Lower lobe of right lung (tissue), 2 donors: ENCODE data around the gene ANKRD49. TPM values are rescaled to one million over a fixed set of nuclear protein-coding genes. Genes with fewer than 3 reads are reported as not detected.

Experiments
- ATAC-seq, 2 donors: fragments of 200-7000 bp; cut with Tn5 transposase; one replicate each; pipeline ENCODE4 v1.9.1; 2020 to 2022; ENCODE audit warnings: mild to moderate bottlenecking in 2 of 2, moderate library complexity in 2 of 2
- DNase-seq: peaks from one replicate; pipeline ENCODE4 v3.0.0-alpha.2; 2020
- H3K27ac ChIP-seq: fragments of 200-600 bp; one replicate; pipeline ENCODE4 v1.8.0; 2022
- H3K27me3 ChIP-seq: fragments of 200-600 bp; one replicate; pipeline ENCODE4 v1.8.0; 2022; ENCODE audit warnings: low read depth
- H3K36me3 ChIP-seq: fragments of 200-600 bp; one replicate; pipeline ENCODE4 v1.8.0; 2022; ENCODE audit warnings: mild to moderate bottlenecking
- H3K4me1 ChIP-seq: fragments of 200-600 bp; one replicate; pipeline ENCODE4 v1.8.0; 2022
- H3K4me3 ChIP-seq: fragments of 200-600 bp; one replicate; pipeline ENCODE4 v1.8.0; 2022; ENCODE audit warnings: mild to moderate bottlenecking
- H3K9me3 ChIP-seq: fragments of 200-600 bp; one replicate; pipeline ENCODE4 v1.8.0; 2022
- CTCF ChIP-seq: fragments of 200-600 bp; IDR thresholded peaks from one replicate; pipeline ENCODE4 v1.8.0; 2022; ENCODE audit warnings: antibody characterized with exemption, mild to moderate bottlenecking
- intact Hi-C: fragments of 100-400 bp; cut with DNase I; formaldehyde crosslinking; loops from one replicate; pipeline ENCODE4 v1.11.0; 2022
- total RNA-seq: library from RNA; stranded (reverse); fragmentation: NEBNext Ultra II Directional; extraction: Animal tissue kit (Norgen Biotek cat#: 25700); gene quantifications from one replicate; pipeline ENCODE4 v1.2.1, GENCODE V29; 2021
- donor health status: DM: no; HTN: yes; CAD: no; lungs with severe emphysema.

The ANKRD49 gene
- total RNA-seq, 1 donor from 2014 or later = 14.7 TPM

GRCh38 chr11:94459576-94459975, 34.2 kb upstream of the ANKRD49 start:
- Histone ChIP-seq H3K4me3 (no peak overlapping the region), H3K4me1 (no peaks in the 10 kb centered on the region), H3K9me3 (no peaks in the 10 kb centered on the region), H3K27ac (no peak overlapping the region), H3K27me3 (no peaks in the 10 kb centered on the region), H3K36me3 (peaks cover 65% of the 10 kb centered on the region)
- DNase-seq = no peak
- no peak for ATAC-seq
- no peak for TF ChIP-seq CTCF
- intact Hi-C loops = no loop called here

GRCh38 chr11:94469416-94469815, 24.4 kb upstream of the ANKRD49 start:
- H3K27me3 ChIP-seq = no peaks in the 10 kb centered on the region
- no peak for TF ChIP-seq CTCF
- H3K4me1 ChIP-seq = no peaks in the 10 kb centered on the region
- no peaks in the 10 kb centered on the region for H3K9me3 ChIP-seq
- H3K27ac ChIP-seq = no peak overlapping the region
- H3K36me3 ChIP-seq = peaks cover 59% of the 10 kb centered on the region
- ATAC-seq (no peak), DNase-seq (no peak)
- intact Hi-C loops = no loop called here
- H3K4me3 ChIP-seq = no peak overlapping the region

- Histone ChIP-seq H3K9me3 (no peaks in the 10 kb centered on the region), H3K27me3 (no peaks in the 10 kb centered on the region), H3K36me3 (peaks cover 60% of the 10 kb centered on the region), H3K4me1 (no peaks in the 10 kb centered on the region), H3K27ac (no peak overlapping the region), H3K4me3 (no peak overlapping the region)
- no peak for DNase-seq
- ATAC-seq = no peak
- no peak for TF ChIP-seq CTCF
- intact Hi-C loops = no loop called here
Observed at GRCh38 chr11:94472916-94473799, 20.6 kb upstream of the ANKRD49 start.

GRCh38 chr11:94477624-94478023, 16.2 kb upstream of the ANKRD49 start:
- ATAC-seq = no peak
- no peak for TF ChIP-seq CTCF
- peaks cover 76% of the 10 kb centered on the region for H3K36me3 ChIP-seq
- H3K4me3 ChIP-seq = no peak overlapping the region
- no peaks in the 10 kb centered on the region for H3K4me1 ChIP-seq
- no peaks in the 10 kb centered on the region for H3K9me3 ChIP-seq
- H3K27me3 ChIP-seq = no peaks in the 10 kb centered on the region
- intact Hi-C loops = no loop called here
- H3K27ac ChIP-seq = no peak overlapping the region
- DNase-seq = no peak

- Histone ChIP-seq H3K27ac (no peak overlapping the region), H3K36me3 (peaks cover 94% of the 10 kb centered on the region), H3K9me3 (no peaks in the 10 kb centered on the region), H3K4me3 (no peak overlapping the region), H3K27me3 (no peaks in the 10 kb centered on the region), H3K4me1 (no peaks in the 10 kb centered on the region)
- ATAC-seq (no peak), DNase-seq (no peak)
- intact Hi-C loops = no loop called here
- TF ChIP-seq CTCF = no peak
Observed at GRCh38 chr11:94481342-94481741, 12.4 kb upstream of the ANKRD49 start.
